ENCODE measurements around the gene COX7A2. TPM values are rescaled to one million over a fixed set of nuclear protein-coding genes. Genes with fewer than 3 reads are reported as not detected.

Gene COX7A2
- total and polyA plus RNA-seq, 9 donors = 178 to 377 (median 207) TPM

DNA sequence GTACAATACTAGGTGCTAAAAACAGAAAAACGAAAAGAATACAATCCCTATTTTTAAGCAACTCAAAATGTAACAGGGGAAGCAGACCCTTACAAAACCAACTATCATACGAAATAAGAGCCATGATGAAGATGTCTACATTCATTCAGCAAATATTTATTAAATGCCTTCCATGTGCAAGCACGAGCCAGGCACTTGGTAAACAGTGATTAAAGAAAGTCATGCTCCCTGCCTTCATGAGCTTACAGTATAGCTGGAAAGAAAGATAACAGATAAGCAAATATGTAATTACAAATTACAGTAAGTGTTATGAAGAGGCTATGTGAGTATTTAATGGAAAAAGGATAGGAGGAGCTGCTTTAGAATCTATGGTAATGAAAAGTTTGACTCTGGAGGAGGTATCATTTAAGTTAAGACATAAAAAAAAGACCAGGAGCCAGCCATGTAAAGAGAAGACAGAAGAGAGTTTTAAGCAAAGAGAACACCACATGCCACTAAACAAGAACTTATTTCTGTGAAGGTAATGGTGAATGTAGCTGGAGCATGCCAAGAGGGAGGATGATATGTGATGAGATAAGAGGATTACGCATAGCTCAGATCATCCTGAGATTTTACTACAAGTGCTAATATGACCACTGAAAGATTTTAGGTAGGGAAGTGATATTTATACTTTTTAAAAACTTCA, 19.3 kb upstream of the COX7A2 start:
- WGBS, 3 donors = 81 to 88% (median 87%) methylated on average over 4 of the region's 4 CpGs
- intact Hi-C loops (cut with DNase I) = loop anchor here in 3 of 4 donors (10.0 kb wide), 1 partner anchor 262 kb away; no protein-coding TSS in a partner anchor
- TF ChIP-seq EP300 (IDR thresholded peaks at IDR 0.05) (no peak), POLR2A (IDR thresholded peaks at IDR 0.05) (no peak)
- TF ChIP-seq, protein P1, sequence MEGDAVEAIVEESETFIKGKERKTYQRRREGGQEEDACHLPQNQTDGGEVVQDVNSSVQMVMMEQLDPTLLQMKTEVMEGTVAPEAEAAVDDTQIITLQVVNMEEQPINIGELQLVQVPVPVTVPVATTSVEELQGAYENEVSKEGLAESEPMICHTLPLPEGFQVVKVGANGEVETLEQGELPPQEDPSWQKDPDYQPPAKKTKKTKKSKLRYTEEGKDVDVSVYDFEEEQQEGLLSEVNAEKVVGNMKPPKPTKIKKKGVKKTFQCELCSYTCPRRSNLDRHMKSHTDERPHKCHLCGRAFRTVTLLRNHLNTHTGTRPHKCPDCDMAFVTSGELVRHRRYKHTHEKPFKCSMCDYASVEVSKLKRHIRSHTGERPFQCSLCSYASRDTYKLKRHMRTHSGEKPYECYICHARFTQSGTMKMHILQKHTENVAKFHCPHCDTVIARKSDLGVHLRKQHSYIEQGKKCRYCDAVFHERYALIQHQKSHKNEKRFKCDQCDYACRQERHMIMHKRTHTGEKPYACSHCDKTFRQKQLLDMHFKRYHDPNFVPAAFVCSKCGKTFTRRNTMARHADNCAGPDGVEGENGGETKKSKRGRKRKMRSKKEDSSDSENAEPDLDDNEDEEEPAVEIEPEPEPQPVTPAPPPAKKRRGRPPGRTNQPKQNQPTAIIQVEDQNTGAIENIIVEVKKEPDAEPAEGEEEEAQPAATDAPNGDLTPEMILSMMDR (IDR thresholded peaks at IDR 0.05) = no peak
- no peak overlapping the region for H3K27ac ChIP-seq
- H3K36me3 ChIP-seq = no peaks in the 10 kb centered on the region
- no peaks in the 10 kb centered on the region for H3K9me3 ChIP-seq
- no peaks in the 10 kb centered on the region for H3K4me1 ChIP-seq (ENCODE audit: insufficient read depth)
- no peaks in the 10 kb centered on the region for H3K27me3 ChIP-seq
- DNase-seq = no peak
- H3K4me3 ChIP-seq = no peak overlapping the region

DNA sequence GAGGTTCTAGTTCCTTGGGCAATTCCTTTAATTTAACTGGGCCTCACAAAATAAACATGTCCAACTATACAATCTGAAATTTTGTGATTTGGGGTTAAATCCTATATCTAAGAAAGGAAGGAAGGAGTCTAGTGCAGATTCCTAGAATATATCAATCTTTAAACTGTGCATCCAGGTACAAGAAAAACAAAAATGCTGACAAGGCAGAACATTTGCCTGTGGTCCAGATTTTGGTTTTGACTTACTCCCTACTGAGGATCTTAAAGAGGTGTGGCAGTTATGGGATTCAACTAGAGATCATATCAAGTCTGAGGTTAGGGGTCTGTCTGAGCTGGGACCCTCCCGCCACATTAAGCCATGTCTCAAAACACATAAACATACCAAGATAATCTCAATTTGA, 17.7 kb upstream of the COX7A2 start:
- intact Hi-C loops (cut with DNase I) = loop anchor here in 3 of 4 donors (10.0 kb wide), 1 partner anchor 264 kb away; no protein-coding TSS in a partner anchor
- Histone ChIP-seq H3K4me1 (ENCODE audit: insufficient read depth) (no peaks in the 10 kb centered on the region), H3K36me3 (no peaks in the 10 kb centered on the region), H3K9me3 (no peaks in the 10 kb centered on the region), H3K4me3 (no peak overlapping the region), H3K27me3 (no peaks in the 10 kb centered on the region), H3K27ac (no peak overlapping the region)
- 97 to 100% (median 100%) methylated on average over 1 of the region's 1 CpG for WGBS, 3 donors
- TF ChIP-seq EP300 (IDR thresholded peaks at IDR 0.05) = no peak
- TF ChIP-seq, protein P1 (IDR thresholded peaks at IDR 0.05) = no peak
- no peak for TF ChIP-seq POLR2A (IDR thresholded peaks at IDR 0.05)
- DNase-seq = no peak

DNA sequence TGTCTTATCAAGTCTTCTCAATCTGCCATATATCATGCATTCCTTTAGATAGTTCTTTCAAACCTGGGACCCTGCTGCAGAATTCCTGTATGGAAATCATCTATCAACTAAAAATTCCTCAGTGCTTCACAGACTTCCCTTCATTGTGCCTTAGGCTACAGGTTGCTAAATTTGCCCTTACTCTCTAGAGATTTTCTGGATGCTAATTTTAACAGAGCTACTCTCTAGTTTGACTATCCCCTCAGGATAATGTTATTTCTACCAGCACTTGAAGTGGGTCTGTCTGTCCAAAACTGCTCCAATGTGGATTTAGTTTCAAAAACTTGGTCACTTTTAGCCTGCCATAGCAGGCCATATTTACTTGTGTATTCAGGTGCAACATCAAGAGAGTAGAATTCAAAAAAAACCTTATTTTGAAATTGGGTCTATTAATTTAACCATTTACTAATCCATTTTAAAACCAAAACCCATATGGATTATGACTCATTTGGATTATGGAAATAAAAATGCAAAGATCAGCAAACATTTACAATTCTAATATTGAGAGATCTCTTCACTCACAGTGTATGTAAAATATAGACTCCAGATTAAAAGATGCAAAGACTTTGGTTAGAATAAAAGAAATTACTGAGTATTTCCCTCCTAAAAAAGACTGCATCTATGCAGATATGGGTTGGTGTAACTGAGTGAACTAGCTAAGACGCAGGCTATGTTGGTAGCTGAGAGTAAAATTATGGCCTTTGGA, 13.9 kb upstream of the COX7A2 start:
- H3K4me1 ChIP-seq (ENCODE audit: insufficient read depth) = no peaks in the 10 kb centered on the region
- 93 to 94% (median 94%) methylated on average over 1 of the region's 1 CpG for WGBS, 3 donors
- TF ChIP-seq, protein P1 (IDR thresholded peaks at IDR 0.05) = no peak
- no peak for TF ChIP-seq POLR2A (IDR thresholded peaks at IDR 0.05)
- no peak for TF ChIP-seq EP300 (IDR thresholded peaks at IDR 0.05)
- no peak for DNase-seq
- no peak overlapping the region for H3K4me3 ChIP-seq
- no peaks in the 10 kb centered on the region for H3K9me3 ChIP-seq
- no peaks in the 10 kb centered on the region for H3K27me3 ChIP-seq
- intact Hi-C loops (cut with DNase I) = no loop called here
- H3K36me3 ChIP-seq = no peaks in the 10 kb centered on the region
- no peak overlapping the region for H3K27ac ChIP-seq

DNA sequence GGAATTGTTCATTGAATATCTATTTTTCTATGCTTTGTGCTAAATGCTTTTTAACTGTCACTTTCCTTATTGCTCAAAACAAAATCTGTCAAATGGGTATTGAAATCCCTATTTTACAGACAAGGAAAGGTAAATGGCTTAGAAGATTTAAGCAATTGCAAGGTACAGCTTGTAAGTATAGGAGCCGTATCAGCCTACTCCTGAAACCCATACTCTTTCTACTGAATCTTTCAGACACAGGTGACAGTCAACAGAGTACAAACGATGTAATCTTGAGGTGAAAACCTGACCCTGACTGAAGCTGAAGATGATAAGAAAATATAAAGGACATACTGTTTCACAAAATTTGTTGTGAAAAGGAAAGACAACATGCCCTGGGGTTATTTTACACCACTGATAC, 7.0 kb upstream of the COX7A2 start:
- intact Hi-C loops (cut with DNase I) = no loop called here
- H3K27me3 ChIP-seq = peaks cover 2% of the 10 kb centered on the region
- no peak for DNase-seq
- no peaks in the 10 kb centered on the region for H3K9me3 ChIP-seq
- H3K4me1 ChIP-seq (ENCODE audit: insufficient read depth) = no peaks in the 10 kb centered on the region
- no peak overlapping the region for H3K4me3 ChIP-seq
- TF ChIP-seq POLR2A (IDR thresholded peaks at IDR 0.05) = no peak
- no peak for TF ChIP-seq EP300 (IDR thresholded peaks at IDR 0.05)
- TF ChIP-seq, protein P1 (IDR thresholded peaks at IDR 0.05) = no peak
- H3K27ac ChIP-seq = no peak overlapping the region
- WGBS, 3 donors = 80 to 87% (median 84%) methylated on average over 2 of the region's 2 CpGs
- no peaks in the 10 kb centered on the region for H3K36me3 ChIP-seq
